Measurements from ENCODE around the gene PRR5L. TPM values are rescaled to one million over a fixed set of nuclear protein-coding genes. Genes with fewer than 3 reads are reported as not detected.

The PRR5L gene
- total and polyA plus RNA-seq, 2 experiments from 2014 or later, result 3.1 to 7.5 TPM

DNA sequence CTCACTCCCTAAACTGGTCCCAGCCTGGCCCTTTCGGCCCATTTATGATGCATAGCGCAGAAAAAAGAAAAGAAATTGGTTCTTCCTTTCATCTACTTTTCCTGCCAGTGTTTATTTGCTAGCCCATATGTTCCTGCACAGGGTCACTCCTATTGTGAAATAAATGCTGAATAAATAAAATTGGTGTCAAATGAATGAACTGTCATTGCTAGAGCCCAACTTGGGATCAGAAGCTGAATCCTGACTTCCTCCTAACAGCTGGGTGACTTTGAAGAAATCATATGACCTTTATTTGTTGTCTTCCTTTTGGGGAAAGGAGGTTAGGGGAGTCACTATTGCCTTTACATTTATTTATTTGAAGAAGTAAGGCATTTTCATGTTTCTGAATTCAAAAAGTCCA is 92.0 kb downstream of the PRR5L start:
- Histone ChIP-seq H3K4me1 (ENCODE audit: insufficient read depth) (no peaks in the 10 kb centered on the region), H3K27me3 (no peaks in the 10 kb centered on the region), H3K79me2 (no peaks in the 10 kb centered on the region), H3K9me2 (replicated peaks; ENCODE audit: insufficient read depth) (no peaks in the 10 kb centered on the region), H3K4me2 (no peak overlapping the region), H3K4me3 (no peak overlapping the region), H3K36me3 (replicated peaks; ENCODE audit: insufficient read depth, low read depth) (no peaks in the 10 kb centered on the region), H3K27ac (no peak overlapping the region), H4K20me1 (ENCODE audit: insufficient read depth, poor library complexity, severe bottlenecking) (no peaks in the 10 kb centered on the region), H2AFZ (no peak overlapping the region), H3K9me3 (ENCODE audit: low read depth) (no peaks in the 10 kb centered on the region)
- TF ChIP-seq CTCF (IDR thresholded peaks at IDR 0.05; ENCODE audit: poor library complexity) (no peak), EZH2 (IDR thresholded peaks at IDR 0.05; ENCODE audit: borderline replicate concordance) (no peak), EZH2phosphoT487 (IDR thresholded peaks at IDR 0.05; ENCODE audit: low read depth, severe bottlenecking, unreplicated experiment) (no peak)
- 100% methylated on average over 2 of the region's 2 CpGs for WGBS (ENCODE audit: low lambda C conversion rate, missing lambda C conversion rate)
- no peak for DNase-seq (ENCODE audit: low spot score)

DNA sequence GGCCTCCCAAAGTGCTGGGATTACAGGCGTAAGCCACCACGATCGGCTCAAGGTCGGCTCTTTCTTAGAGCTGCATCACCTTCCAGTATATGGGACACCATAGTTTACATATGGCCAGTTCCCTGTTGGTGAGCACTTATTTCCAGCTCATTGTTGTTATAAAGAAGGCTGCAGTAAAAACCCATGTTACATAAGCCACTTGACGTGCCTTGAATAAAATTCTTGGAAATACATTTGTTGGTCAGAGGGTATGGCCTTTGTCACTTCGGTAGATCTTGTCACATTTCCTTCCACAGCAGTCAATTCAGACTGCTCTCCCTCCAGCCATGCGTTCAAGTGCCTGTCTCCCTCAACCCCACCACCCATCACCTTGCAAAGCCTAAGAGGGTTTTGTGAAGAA is 92.9 kb downstream of the PRR5L start:
- Histone ChIP-seq H3K36me3 (replicated peaks; ENCODE audit: insufficient read depth, low read depth) (no peaks in the 10 kb centered on the region), H3K4me2 (no peak overlapping the region), H3K79me2 (no peaks in the 10 kb centered on the region), H3K9me3 (ENCODE audit: low read depth) (no peaks in the 10 kb centered on the region), H4K20me1 (ENCODE audit: insufficient read depth, poor library complexity, severe bottlenecking) (no peaks in the 10 kb centered on the region), H3K27me3 (no peaks in the 10 kb centered on the region), H3K4me1 (ENCODE audit: insufficient read depth) (no peaks in the 10 kb centered on the region), H2AFZ (no peak overlapping the region), H3K9me2 (replicated peaks; ENCODE audit: insufficient read depth) (no peaks in the 10 kb centered on the region), H3K4me3 (no peak overlapping the region), H3K27ac (no peak overlapping the region)
- TF ChIP-seq EZH2 (IDR thresholded peaks at IDR 0.05; ENCODE audit: borderline replicate concordance) (no peak), CTCF (IDR thresholded peaks at IDR 0.05; ENCODE audit: poor library complexity) (no peak), EZH2phosphoT487 (IDR thresholded peaks at IDR 0.05; ENCODE audit: low read depth, severe bottlenecking, unreplicated experiment) (no peak)
- no peak for DNase-seq (ENCODE audit: low spot score)
- whole genome bisulfite sequencing (ENCODE audit: low lambda C conversion rate, missing lambda C conversion rate), result 94% methylated on average over 7 of the region's 7 CpGs

DNA sequence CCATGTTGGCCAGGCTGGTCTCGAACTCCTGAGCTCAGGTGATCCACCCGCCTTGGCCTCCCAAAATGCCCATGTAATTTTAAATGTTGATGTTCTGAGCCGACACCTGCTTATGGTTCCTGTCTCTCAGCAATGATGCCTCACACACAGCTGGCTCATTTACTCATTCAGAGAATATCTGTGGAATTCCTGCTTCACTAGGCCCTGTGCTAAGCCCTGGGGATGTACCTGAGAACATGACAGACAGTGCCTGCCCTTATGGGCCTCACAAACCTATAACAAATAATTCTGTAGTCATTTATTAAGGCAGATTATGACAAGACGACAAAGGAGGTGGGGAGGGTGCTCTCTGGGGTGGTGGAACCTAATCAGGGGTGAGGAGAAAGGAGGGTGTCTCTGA is 93.7 kb downstream of the PRR5L start:
- no peak for DNase-seq (ENCODE audit: low spot score)
- WGBS (ENCODE audit: low lambda C conversion rate, missing lambda C conversion rate), result 92% methylated on average over 4 of the region's 4 CpGs
- no peak overlapping the region for H3K4me2 ChIP-seq

More for the DNA sequence above, 93.7 kb downstream of the PRR5L start:
- no peaks in the 10 kb centered on the region for H3K27me3 ChIP-seq
- H2AFZ ChIP-seq, result no peak overlapping the region
- no peak overlapping the region for H3K4me3 ChIP-seq
- no peaks in the 10 kb centered on the region for H3K36me3 ChIP-seq (replicated peaks; ENCODE audit: insufficient read depth, low read depth)
- H3K9me2 ChIP-seq (replicated peaks; ENCODE audit: insufficient read depth), result no peaks in the 10 kb centered on the region
- H3K4me1 ChIP-seq (ENCODE audit: insufficient read depth), result no peaks in the 10 kb centered on the region
- TF ChIP-seq EZH2phosphoT487 (IDR thresholded peaks at IDR 0.05; ENCODE audit: low read depth, severe bottlenecking, unreplicated experiment), result no peak
- no peak for TF ChIP-seq EZH2 (IDR thresholded peaks at IDR 0.05; ENCODE audit: borderline replicate concordance)
- TF ChIP-seq CTCF (IDR thresholded peaks at IDR 0.05; ENCODE audit: poor library complexity), result no peak
- H3K27ac ChIP-seq, result no peak overlapping the region
- H3K79me2 ChIP-seq, result no peaks in the 10 kb centered on the region
- H3K9me3 ChIP-seq (ENCODE audit: low read depth), result no peaks in the 10 kb centered on the region
- H4K20me1 ChIP-seq (ENCODE audit: insufficient read depth, poor library complexity, severe bottlenecking), result no peaks in the 10 kb centered on the region
